B cell (primary cell): Measurements from ENCODE around the gene AMZ1. TPM values are rescaled to one million over a fixed set of nuclear protein-coding genes. Genes with fewer than 3 reads are reported as not detected.

Experiments
- ATAC-seq: fragments of 200-7000 bp; cut with Tn5 transposase; one replicate; pipeline ENCODE4 v1.10.0; 2021; ENCODE audit warnings: low read depth, mild to moderate bottlenecking, moderate number of reproducible peaks, moderate library complexity
- CTCF ChIA-PET: fragments of 350-600 bp; sonication (Branson Sonifier 250); formaldehyde crosslinking; loops from one replicate; lab custom pipeline; 2021; ENCODE audit warnings: antibody characterized with exemption, inconsistent platforms; lab: Charles Lee
- POLR2A ChIA-PET: fragments of 350-600 bp; sonication (Branson Sonifier 250); formaldehyde crosslinking; loops from one replicate; lab custom pipeline; 2021; ENCODE audit warnings: antibody characterized with exemption; lab: Charles Lee
- DNase-seq: peaks from one replicate; pipeline ENCODE4 v3.0.0; 2013
- H2AFZ ChIP-seq: 2 replicates; pipeline ENCODE4 v1.6.1; 2012; ENCODE audit warnings: mild to moderate bottlenecking, low read depth, low read length; ENCODE audit not compliant: insufficient read depth, poor library complexity, severe bottlenecking
- H3K27ac ChIP-seq, 2 donors: 1 replicate in 1 of 2; 2 replicates in 1 of 2; pipeline ENCODE4 v1.5.1; 2012 to 2013; ENCODE audit warnings: low read length in 2 of 2, mild to moderate bottlenecking in 2 of 2, moderate library complexity in 1 of 2
- H3K27me3 ChIP-seq, 4 experiments: fragments of 200-600 bp in 1 of 4; sonication (generic) in 1 of 4; replicated peaks in 1 of 4; 1 replicate in 2 of 4; 2 replicates in 2 of 4; pipeline versions ENCODE4 v1.6.1 to v1.7.0; 2013 to 2016; ENCODE audit warnings: low read length in 3 of 4, mild to moderate bottlenecking in 2 of 4, mixed read lengths in 1 of 4, moderate library complexity in 1 of 4; ENCODE audit not compliant: insufficient read depth in 4 of 4, control insufficient read depth in 3 of 4; ENCODE audit errors: control extremely low read depth in 1 of 4
- H3K36me3 ChIP-seq, 2 experiments: replicated peaks in 1 of 2; 1 replicate in 1 of 2; 2 replicates in 1 of 2; pipeline versions ENCODE4 v1.6.1 to v1.7.1; 2013; ENCODE audit warnings: low read length in 1 of 2; ENCODE audit not compliant: insufficient read depth in 2 of 2, control insufficient read depth in 1 of 2; ENCODE audit errors: control extremely low read depth in 1 of 2, extremely low read depth in 1 of 2
- H3K4me1 ChIP-seq, 2 donors: fragments of 200-600 bp in 1 of 2; sonication (generic) in 1 of 2; 1 replicate in 1 of 2; 2 replicates in 1 of 2; pipeline versions ENCODE4 v1.5.1 to v1.6.1; 2013 to 2017; ENCODE audit warnings: low read length in 2 of 2; ENCODE audit not compliant: control insufficient read depth in 2 of 2, insufficient read depth in 2 of 2
- H3K4me2 ChIP-seq: replicated peaks from 2 replicates; pipeline ENCODE3; 2012; ENCODE audit warnings: mild to moderate bottlenecking, low read depth, low read length; ENCODE audit not compliant: poor library complexity, severe bottlenecking
- H3K4me3 ChIP-seq, 5 experiments: fragments of 200-600 bp in 1 of 5; sonication (generic) in 1 of 5; 1 replicate in 3 of 5; 2 replicates in 2 of 5; pipeline versions ENCODE4 v1.5.1 to v1.7.0; 2011 to 2016; ENCODE audit warnings: low read length in 4 of 5, mild to moderate bottlenecking in 4 of 5, low read depth in 2 of 5, control low read depth in 1 of 5, moderate library complexity in 1 of 5; ENCODE audit not compliant: insufficient read depth in 1 of 5; ENCODE audit errors: control extremely low read depth in 1 of 5, extremely low read depth in 1 of 5
- H3K79me2 ChIP-seq: fragments of 200-600 bp; sonication (generic); one replicate; pipeline ENCODE4 v1.6.0; 2016; ENCODE audit warnings: low read length; ENCODE audit not compliant: control insufficient read depth, insufficient read depth
- H3K9ac ChIP-seq: fragments of 200-600 bp; sonication (generic); 2 replicates; pipeline ENCODE4 v1.6.1; 2017; ENCODE audit warnings: mild to moderate bottlenecking, low read length, moderate library complexity
- H3K9me3 ChIP-seq, 3 donors: one replicate each; pipeline versions ENCODE4 v1.6.1 to v1.7.1; 2013; ENCODE audit warnings: low read length in 2 of 3; ENCODE audit not compliant: control insufficient read depth in 2 of 3, insufficient read depth in 1 of 3; ENCODE audit errors: control extremely low read depth in 1 of 3
- H4K20me1 ChIP-seq: 2 replicates; pipeline ENCODE4 v1.6.0; 2012; ENCODE audit warnings: mild to moderate bottlenecking, low read length; ENCODE audit not compliant: insufficient read depth, control insufficient read depth, poor library complexity, severe bottlenecking
- H3K27ac Mint-ChIP-seq: one replicate; pipeline ENCODE4 v1.8.0; 2021; ENCODE audit warnings: mixed read lengths
- H3K27me3 Mint-ChIP-seq: one replicate; pipeline ENCODE4 v1.8.0; 2021; ENCODE audit warnings: mixed read lengths
- H3K4me1 Mint-ChIP-seq: one replicate; pipeline ENCODE4 v1.8.0; 2021; ENCODE audit warnings: mixed read lengths
- H3K4me3 Mint-ChIP-seq: one replicate; pipeline ENCODE4 v1.8.0; 2021; ENCODE audit warnings: mixed read lengths
- H3K9me3 Mint-ChIP-seq: one replicate; pipeline ENCODE4 v1.8.0; 2022; ENCODE audit warnings: mixed read lengths; ENCODE audit not compliant: insufficient read depth
- CTCF ChIP-seq: fragments of 200-600 bp; IDR thresholded peaks from one replicate; pipeline ENCODE4 v1.8.0; 2022; ENCODE audit warnings: antibody characterized with exemption, mild to moderate bottlenecking
- EZH2 ChIP-seq: IDR thresholded peaks from 2 replicates; pipeline ENCODE4 v1.6.1; 2012; ENCODE audit warnings: borderline replicate concordance, low read depth, mild to moderate bottlenecking, moderate library complexity, low read length; ENCODE audit not compliant: insufficient read depth, poor library complexity, severe bottlenecking
- WGBS: methylation state at CpG from one replicate; pipeline ENCODE4 v1.1.5; 2013; ENCODE audit warnings: missing lambda C conversion rate; ENCODE audit not compliant: insufficient coverage; 5-methylcytosine and 5-hydroxymethylcytosine counted together
- intact Hi-C: fragments of 100-400 bp; cut with micrococcal nuclease; formaldehyde crosslinking; loops from one replicate; pipeline ENCODE4 v1.10.0; 2022
- polyA plus RNA-seq: library from polyadenylated mRNA; depleted of rRNA; stranded (reverse); fragments of >200 nt; gene quantifications from 2 replicates; pipeline ENCODE4 v1.2.3, GENCODE V29; 2012
- total RNA-seq, 2 donors: library from RNA; stranded (reverse); fragments of 120-200 nt in 1 of 2; gene quantifications; 1 replicate in 1 of 2; 2 replicates in 1 of 2; pipeline versions ENCODE4 v1.2.3 to v1.2.4, GENCODE V29; 2013 to 2022

AMZ1 gene
- total and polyA plus RNA-seq, 2 donors (not counting 1 experiment from before 2014, with no cell fraction given) = 0.73 to 13.2 TPM

GRCh38 chr7:2661602-2662272, 26.3 kb upstream of the AMZ1 start:
- TF ChIP-seq CTCF (no peak), EZH2 (no peak)
- Histone ChIP-seq H3K4me2 (no peak overlapping the region), H3K36me3 (peaks cover 0 to 9% of the 10 kb centered on the region in 2 experiments), H3K9me3 (peaks cover 0 to 12% (median 0%) of the 10 kb centered on the region in 3 donors), H3K4me1 (no peaks in the 10 kb centered on the region), H3K27ac (no peak overlapping the region), H3K9ac (no peak overlapping the region), H3K79me2 (peaks cover under 1% of the 10 kb centered on the region), H3K27me3 (no peaks in the 10 kb centered on the region), H4K20me1 (no peaks in the 10 kb centered on the region), H3K4me3 (no peak overlapping the region), H2AFZ (no peak overlapping the region)
- Mint-ChIP-seq H3K27me3 (no peaks in the 10 kb centered on the region), H3K4me3 (no peak overlapping the region), H3K9me3 (no peaks in the 10 kb centered on the region), H3K27ac (no peak overlapping the region), H3K4me1 (peaks cover 1% of the 10 kb centered on the region)
- ATAC-seq (no peak), DNase-seq (no peak)
- WGBS = 96% methylated on average over 41 of the region's 43 CpGs
- ChIA-PET POLR2A (no interaction called here), CTCF (no interaction called here)
- intact Hi-C loops = no loop called here

DNA sequence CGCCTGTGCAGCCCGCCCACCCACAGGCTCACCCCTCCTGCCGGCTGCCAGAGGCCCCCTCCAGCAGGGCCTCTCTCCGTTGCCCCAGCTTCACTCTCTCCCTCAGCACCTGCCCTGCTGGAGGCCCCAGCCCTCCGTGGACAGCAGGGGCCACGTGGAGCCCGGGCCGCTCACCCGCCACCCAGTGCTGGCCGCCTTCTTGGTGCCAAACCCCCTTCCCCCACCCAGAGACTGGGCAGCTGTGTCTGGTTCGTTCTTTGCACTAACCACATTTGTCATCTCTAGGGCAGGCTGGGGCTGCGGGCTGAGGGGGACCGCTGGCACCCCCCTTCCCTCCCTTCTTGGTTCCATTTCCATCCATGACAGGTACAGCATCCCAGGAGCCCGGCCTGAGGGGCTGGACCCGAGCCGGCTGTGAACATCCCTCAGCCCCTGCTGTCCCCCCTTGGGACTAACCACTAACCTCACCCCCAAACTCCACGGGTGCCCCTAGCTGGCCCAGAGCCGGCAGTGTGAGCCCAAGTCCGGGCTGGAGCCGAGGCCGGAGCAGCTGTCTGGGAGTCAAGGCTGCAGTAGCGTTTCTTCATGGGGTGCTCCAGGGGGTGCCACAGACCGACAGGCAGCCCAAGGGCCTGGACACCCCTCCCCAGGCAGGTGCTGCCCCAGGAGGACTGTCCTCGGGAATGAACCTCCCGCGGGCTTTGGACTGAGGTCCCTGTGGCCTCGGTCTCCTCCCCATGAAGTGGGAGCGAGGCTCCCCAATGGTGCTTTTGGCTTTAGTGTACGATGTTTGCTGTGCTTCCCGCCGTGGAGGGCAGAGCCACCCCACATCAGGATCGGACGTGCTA, 25.5 kb upstream of the AMZ1 start:
- Histone ChIP-seq H4K20me1 (no peaks in the 10 kb centered on the region), H3K4me3 (no peak overlapping the region), H3K36me3 (peaks cover 0 to 9% of the 10 kb centered on the region in 2 experiments), H3K27me3 (no peaks in the 10 kb centered on the region), H3K4me1 (no peaks in the 10 kb centered on the region), H3K27ac (no peak overlapping the region), H3K9me3 (peaks cover 0 to 18% (median 0%) of the 10 kb centered on the region in 3 donors), H3K79me2 (no peaks in the 10 kb centered on the region), H2AFZ (no peak overlapping the region), H3K9ac (no peak overlapping the region), H3K4me2 (no peak overlapping the region)
- intact Hi-C loops = no loop called here
- Mint-ChIP-seq H3K27me3 (peaks cover 3% of the 10 kb centered on the region), H3K4me3 (no peak overlapping the region), H3K27ac (no peak overlapping the region), H3K4me1 (peaks cover 1% of the 10 kb centered on the region), H3K9me3 (no peaks in the 10 kb centered on the region)
- ChIA-PET CTCF (interaction anchor here (0.7 kb wide), 1 partner anchor 47 kb away, joined by 3 read pairs; no protein-coding TSS in a partner anchor), POLR2A (no interaction called here)
- 93% methylated on average over 33 of the region's 33 CpGs for WGBS
- no peak for ATAC-seq
- DNase-seq = no peak
- no peak for TF ChIP-seq EZH2
- TF ChIP-seq CTCF = no peak
